T-helper 1 cell treated with Interleukin-12 subunit alpha and Interleukin-12 subunit beta and Interleukin-4 antibody, amounts not matched to agents 30 μg/mL and 1 μg/mL, for 36 hours (primary cell): ENCODE measurements around the gene SMIM13.

Source experiments
- H3K27ac Mint-ChIP-seq: one replicate; pipeline ENCODE4 v1.8.0; 2021; ENCODE audit warnings: mild to moderate bottlenecking, mixed read lengths
- H3K27me3 Mint-ChIP-seq: one replicate; pipeline ENCODE4 v1.8.0; 2021; ENCODE audit warnings: low read depth, mixed read lengths
- H3K36me3 Mint-ChIP-seq: one replicate; pipeline ENCODE4 v1.8.0; 2021; ENCODE audit warnings: low read depth, mixed read lengths
- H3K4me1 Mint-ChIP-seq: one replicate; pipeline ENCODE4 v1.8.0; 2021; ENCODE audit warnings: low read depth, mixed read lengths
- H3K4me3 Mint-ChIP-seq: one replicate; pipeline ENCODE4 v1.8.0; 2021; ENCODE audit warnings: mild to moderate bottlenecking, moderate library complexity, mixed read lengths
- H3K9me3 Mint-ChIP-seq: one replicate; pipeline ENCODE4 v1.8.0; 2021; ENCODE audit warnings: mixed read lengths

Gene SMIM13

GRCh38 chr6:11166948-11167347 is 73.3 kb downstream of the SMIM13 start:
- Mint-ChIP-seq H3K4me1 (peaks cover 23% of the 10 kb centered on the region), H3K9me3 (no peaks in the 10 kb centered on the region), H3K4me3 (no peak overlapping the region), H3K36me3 (no peaks in the 10 kb centered on the region), H3K27me3 (no peaks in the 10 kb centered on the region), H3K27ac (no peak overlapping the region)

DNA sequence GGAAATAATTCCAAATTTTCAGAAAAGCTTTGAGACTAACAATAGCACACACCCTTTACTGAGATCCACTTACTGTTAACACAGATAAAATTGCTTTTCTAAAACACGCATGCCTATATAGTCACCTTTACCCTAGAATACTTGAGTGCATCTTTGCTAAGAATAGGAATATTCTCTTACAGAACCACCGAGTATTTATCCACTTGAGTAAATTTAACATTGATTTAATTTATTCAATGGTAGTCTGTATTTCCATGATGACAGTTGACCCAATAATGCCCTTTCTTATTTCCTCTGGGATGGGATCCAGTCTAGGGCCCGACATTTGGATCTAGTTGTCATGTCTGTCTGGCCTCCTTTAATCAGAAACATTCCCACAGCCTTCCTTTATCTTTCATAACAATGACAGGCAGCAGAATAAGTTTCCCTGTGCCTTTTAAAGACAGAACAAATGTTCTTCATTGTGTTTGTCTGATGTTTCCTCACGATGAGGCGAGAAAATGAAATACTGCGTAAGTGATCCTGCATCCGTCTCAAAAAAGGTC is 74.5 kb downstream of the SMIM13 start:
- Mint-ChIP-seq H3K36me3 (no peaks in the 10 kb centered on the region), H3K27me3 (no peaks in the 10 kb centered on the region), H3K4me3 (no peak overlapping the region), H3K27ac (no peak overlapping the region), H3K4me1 (peaks cover 27% of the 10 kb centered on the region), H3K9me3 (no peaks in the 10 kb centered on the region)

- Mint-ChIP-seq H3K36me3 (no peaks in the 10 kb centered on the region), H3K9me3 (no peaks in the 10 kb centered on the region), H3K4me3 (no peak overlapping the region), H3K27ac (no peak overlapping the region), H3K27me3 (no peaks in the 10 kb centered on the region), H3K4me1 (peaks cover 8% of the 10 kb centered on the region)
Measured at GRCh38 chr6:11171952-11172351, 78.3 kb downstream of the SMIM13 start.

- peaks cover 8% of the 10 kb centered on the region for H3K4me1 Mint-ChIP-seq
- H3K27ac Mint-ChIP-seq = no peak overlapping the region
- H3K9me3 Mint-ChIP-seq = no peaks in the 10 kb centered on the region
- no peaks in the 10 kb centered on the region for H3K27me3 Mint-ChIP-seq
- no peaks in the 10 kb centered on the region for H3K36me3 Mint-ChIP-seq
- H3K4me3 Mint-ChIP-seq = peak overlapping the region; percentile 41
Measured at GRCh38 chr6:11172501-11173327, 79.1 kb downstream of the SMIM13 start.

GRCh38 chr6:11174242-11174611 is 80.6 kb downstream of the SMIM13 start:
- Mint-ChIP-seq H3K9me3 (no peaks in the 10 kb centered on the region), H3K4me3 (no peak overlapping the region), H3K27ac (no peak overlapping the region), H3K36me3 (no peaks in the 10 kb centered on the region), H3K4me1 (peaks cover 8% of the 10 kb centered on the region), H3K27me3 (no peaks in the 10 kb centered on the region)

GRCh38 chr6:11177271-11177670 is 83.6 kb downstream of the SMIM13 start:
- Mint-ChIP-seq H3K36me3 (peaks cover 14% of the 10 kb centered on the region), H3K4me1 (peaks cover 6% of the 10 kb centered on the region), H3K27me3 (no peaks in the 10 kb centered on the region), H3K4me3 (no peak overlapping the region), H3K9me3 (no peaks in the 10 kb centered on the region), H3K27ac (no peak overlapping the region)

DNA sequence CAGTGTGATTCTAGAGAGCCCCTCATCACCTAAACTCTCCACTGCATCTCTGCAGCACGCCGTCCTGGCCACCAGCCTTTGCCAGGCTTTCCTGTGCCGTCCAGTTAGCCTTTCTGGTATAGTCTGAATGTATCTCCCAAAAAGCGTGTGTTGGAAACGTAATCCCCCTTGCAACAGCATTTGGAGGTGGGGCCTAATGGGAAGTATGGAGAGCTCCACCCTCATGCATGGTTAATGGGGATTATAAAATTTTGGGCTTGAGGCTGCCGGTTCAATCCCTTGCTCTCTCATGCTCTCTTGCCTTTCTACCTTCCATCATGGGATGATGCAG is 85.4 kb downstream of the SMIM13 start:
- Mint-ChIP-seq H3K9me3 (no peaks in the 10 kb centered on the region), H3K27ac (no peak overlapping the region), H3K36me3 (peaks cover 29% of the 10 kb centered on the region), H3K4me3 (no peak overlapping the region), H3K4me1 (no peaks in the 10 kb centered on the region), H3K27me3 (no peaks in the 10 kb centered on the region)

DNA sequence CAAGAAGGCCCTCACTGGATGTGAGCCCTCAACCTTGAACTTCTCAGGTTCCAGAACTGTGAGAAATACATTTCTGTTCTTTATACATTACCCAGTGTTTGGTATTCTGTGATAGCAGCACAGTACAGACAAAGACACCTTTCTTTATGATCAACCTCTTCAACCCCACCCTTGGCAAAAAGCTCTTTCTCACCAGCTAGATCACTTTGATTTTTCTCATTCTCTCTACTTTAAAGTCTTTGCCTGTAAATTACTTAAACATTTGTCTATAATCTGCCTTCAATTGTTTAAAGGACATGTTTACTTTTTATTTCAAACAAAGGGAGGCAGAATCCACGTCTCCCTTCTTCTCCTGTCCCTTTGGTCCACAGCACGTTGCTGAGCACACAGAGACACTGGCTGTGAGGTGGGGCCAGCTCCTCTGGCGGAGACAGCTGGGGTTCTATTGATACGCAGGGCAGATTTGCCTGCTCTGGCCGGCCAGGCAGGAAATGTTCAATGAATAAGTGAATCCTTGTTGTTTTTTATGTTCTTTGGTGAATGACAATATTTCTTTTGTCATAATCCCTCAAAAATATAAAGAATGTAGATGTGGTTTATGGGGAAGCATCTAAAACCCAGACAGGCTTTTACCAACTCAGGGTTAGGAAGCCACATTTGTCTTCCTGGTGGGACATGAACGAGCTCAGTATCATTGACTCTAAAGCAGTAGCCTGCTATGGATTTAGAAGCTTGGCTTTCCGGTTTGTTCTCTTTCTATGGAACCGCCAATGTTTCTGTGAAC is 86.0 kb downstream of the SMIM13 start:
- no peaks in the 10 kb centered on the region for H3K27me3 Mint-ChIP-seq
- peaks cover 2% of the 10 kb centered on the region for H3K4me1 Mint-ChIP-seq
- H3K9me3 Mint-ChIP-seq = no peaks in the 10 kb centered on the region
- no peak overlapping the region for H3K27ac Mint-ChIP-seq
- H3K4me3 Mint-ChIP-seq = no peak overlapping the region
- H3K36me3 Mint-ChIP-seq = peaks cover 35% of the 10 kb centered on the region

DNA sequence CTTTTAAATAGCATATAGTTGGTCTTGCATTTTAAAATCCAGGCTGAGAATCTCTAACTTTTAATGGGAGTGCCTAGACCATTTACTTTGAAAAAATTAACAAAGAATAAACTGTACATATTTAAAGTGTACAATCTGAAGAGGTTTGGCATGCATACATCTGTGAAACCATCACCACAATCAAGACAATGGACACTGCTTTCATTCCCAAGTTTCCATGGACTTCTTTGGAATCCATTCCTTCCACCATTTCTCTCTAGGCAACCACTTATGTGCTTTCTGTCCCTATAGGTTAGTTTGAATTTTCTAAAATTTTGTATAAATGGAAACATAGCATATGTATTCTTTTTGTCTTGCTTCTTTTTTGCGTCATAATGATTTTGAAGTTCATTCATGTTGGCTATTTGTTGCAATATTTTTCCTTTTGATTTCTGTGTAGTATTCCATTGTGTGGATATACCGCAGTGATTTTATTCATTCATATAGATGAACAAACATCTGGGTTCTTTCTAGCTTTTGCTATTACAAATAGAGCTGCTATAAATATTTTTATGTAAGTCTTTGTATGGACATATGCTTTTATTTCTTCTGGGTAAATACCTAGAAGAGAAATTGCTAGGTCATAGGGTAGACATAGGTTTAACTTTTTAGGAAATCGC is 88.0 kb downstream of the SMIM13 start:
- peaks cover 2% of the 10 kb centered on the region for H3K4me1 Mint-ChIP-seq

GRCh38 chr6:11183761-11184362 is 90.2 kb downstream of the SMIM13 start:
- no peak overlapping the region for H3K27ac Mint-ChIP-seq

More for the DNA sequence above, 88.0 kb downstream of the SMIM13 start:
- no peaks in the 10 kb centered on the region for H3K9me3 Mint-ChIP-seq
- peaks cover 50% of the 10 kb centered on the region for H3K36me3 Mint-ChIP-seq
- no peak overlapping the region for H3K27ac Mint-ChIP-seq
- H3K27me3 Mint-ChIP-seq = no peaks in the 10 kb centered on the region
- H3K4me3 Mint-ChIP-seq = no peak overlapping the region

GRCh38 chr6:11185204-11185842 is 91.7 kb downstream of the SMIM13 start:
- Mint-ChIP-seq H3K36me3 (peaks cover 78% of the 10 kb centered on the region), H3K4me1 (peaks cover 2% of the 10 kb centered on the region), H3K27me3 (no peaks in the 10 kb centered on the region), H3K4me3 (no peak overlapping the region), H3K27ac (no peak overlapping the region), H3K9me3 (no peaks in the 10 kb centered on the region)

More at GRCh38 chr6:11183761-11184362, 90.2 kb downstream of the SMIM13 start:
- Mint-ChIP-seq H3K36me3 (peaks cover 71% of the 10 kb centered on the region), H3K4me3 (no peak overlapping the region), H3K9me3 (no peaks in the 10 kb centered on the region), H3K4me1 (peaks cover 2% of the 10 kb centered on the region), H3K27me3 (no peaks in the 10 kb centered on the region)

- Mint-ChIP-seq H3K27me3 (no peaks in the 10 kb centered on the region), H3K9me3 (no peaks in the 10 kb centered on the region), H3K4me3 (no peak overlapping the region), H3K4me1 (peaks cover 2% of the 10 kb centered on the region), H3K27ac (no peak overlapping the region), H3K36me3 (peaks cover 81% of the 10 kb centered on the region)
Measured at GRCh38 chr6:11187301-11187700, 93.7 kb downstream of the SMIM13 start.
